B cell (primary cell): Measurements from ENCODE around the gene VSTM2A. TPM values are rescaled to one million over a fixed set of nuclear protein-coding genes. Genes with fewer than 3 reads are reported as not detected.

Experiments
- ATAC-seq: fragments of 200-7000 bp; cut with Tn5 transposase; one replicate; pipeline ENCODE4 v1.10.0; 2021; ENCODE audit warnings: low read depth, mild to moderate bottlenecking, moderate number of reproducible peaks, moderate library complexity
- CTCF ChIA-PET: fragments of 350-600 bp; sonication (Branson Sonifier 250); formaldehyde crosslinking; loops from one replicate; lab custom pipeline; 2021; ENCODE audit warnings: antibody characterized with exemption, inconsistent platforms; lab: Charles Lee
- POLR2A ChIA-PET: fragments of 350-600 bp; sonication (Branson Sonifier 250); formaldehyde crosslinking; loops from one replicate; lab custom pipeline; 2021; ENCODE audit warnings: antibody characterized with exemption; lab: Charles Lee
- DNase-seq: peaks from one replicate; pipeline ENCODE4 v3.0.0; 2013
- H2AFZ ChIP-seq: 2 replicates; pipeline ENCODE4 v1.6.1; 2012; ENCODE audit warnings: mild to moderate bottlenecking, low read depth, low read length; ENCODE audit not compliant: insufficient read depth, poor library complexity, severe bottlenecking
- H3K27ac ChIP-seq, 2 donors: 1 replicate in 1 of 2; 2 replicates in 1 of 2; pipeline ENCODE4 v1.5.1; 2012 to 2013; ENCODE audit warnings: low read length in 2 of 2, mild to moderate bottlenecking in 2 of 2, moderate library complexity in 1 of 2
- H3K27me3 ChIP-seq, 4 experiments: fragments of 200-600 bp in 1 of 4; sonication (generic) in 1 of 4; replicated peaks in 1 of 4; 1 replicate in 2 of 4; 2 replicates in 2 of 4; pipeline versions ENCODE4 v1.6.1 to v1.7.0; 2013 to 2016; ENCODE audit warnings: low read length in 3 of 4, mild to moderate bottlenecking in 2 of 4, mixed read lengths in 1 of 4, moderate library complexity in 1 of 4; ENCODE audit not compliant: insufficient read depth in 4 of 4, control insufficient read depth in 3 of 4; ENCODE audit errors: control extremely low read depth in 1 of 4
- H3K36me3 ChIP-seq, 2 experiments: replicated peaks in 1 of 2; 1 replicate in 1 of 2; 2 replicates in 1 of 2; pipeline versions ENCODE4 v1.6.1 to v1.7.1; 2013; ENCODE audit warnings: low read length in 1 of 2; ENCODE audit not compliant: insufficient read depth in 2 of 2, control insufficient read depth in 1 of 2; ENCODE audit errors: control extremely low read depth in 1 of 2, extremely low read depth in 1 of 2
- H3K4me1 ChIP-seq, 2 donors: fragments of 200-600 bp in 1 of 2; sonication (generic) in 1 of 2; 1 replicate in 1 of 2; 2 replicates in 1 of 2; pipeline versions ENCODE4 v1.5.1 to v1.6.1; 2013 to 2017; ENCODE audit warnings: low read length in 2 of 2; ENCODE audit not compliant: control insufficient read depth in 2 of 2, insufficient read depth in 2 of 2
- H3K4me2 ChIP-seq: replicated peaks from 2 replicates; pipeline ENCODE3; 2012; ENCODE audit warnings: mild to moderate bottlenecking, low read depth, low read length; ENCODE audit not compliant: poor library complexity, severe bottlenecking
- H3K4me3 ChIP-seq, 5 experiments: fragments of 200-600 bp in 1 of 5; sonication (generic) in 1 of 5; 1 replicate in 3 of 5; 2 replicates in 2 of 5; pipeline versions ENCODE4 v1.5.1 to v1.7.0; 2011 to 2016; ENCODE audit warnings: low read length in 4 of 5, mild to moderate bottlenecking in 4 of 5, low read depth in 2 of 5, control low read depth in 1 of 5, moderate library complexity in 1 of 5; ENCODE audit not compliant: insufficient read depth in 1 of 5; ENCODE audit errors: control extremely low read depth in 1 of 5, extremely low read depth in 1 of 5
- H3K79me2 ChIP-seq: fragments of 200-600 bp; sonication (generic); one replicate; pipeline ENCODE4 v1.6.0; 2016; ENCODE audit warnings: low read length; ENCODE audit not compliant: control insufficient read depth, insufficient read depth
- H3K9ac ChIP-seq: fragments of 200-600 bp; sonication (generic); 2 replicates; pipeline ENCODE4 v1.6.1; 2017; ENCODE audit warnings: mild to moderate bottlenecking, low read length, moderate library complexity
- H3K9me3 ChIP-seq, 3 donors: one replicate each; pipeline versions ENCODE4 v1.6.1 to v1.7.1; 2013; ENCODE audit warnings: low read length in 2 of 3; ENCODE audit not compliant: control insufficient read depth in 2 of 3, insufficient read depth in 1 of 3; ENCODE audit errors: control extremely low read depth in 1 of 3
- H4K20me1 ChIP-seq: 2 replicates; pipeline ENCODE4 v1.6.0; 2012; ENCODE audit warnings: mild to moderate bottlenecking, low read length; ENCODE audit not compliant: insufficient read depth, control insufficient read depth, poor library complexity, severe bottlenecking
- H3K27ac Mint-ChIP-seq: one replicate; pipeline ENCODE4 v1.8.0; 2021; ENCODE audit warnings: mixed read lengths
- H3K27me3 Mint-ChIP-seq: one replicate; pipeline ENCODE4 v1.8.0; 2021; ENCODE audit warnings: mixed read lengths
- H3K4me1 Mint-ChIP-seq: one replicate; pipeline ENCODE4 v1.8.0; 2021; ENCODE audit warnings: mixed read lengths
- H3K4me3 Mint-ChIP-seq: one replicate; pipeline ENCODE4 v1.8.0; 2021; ENCODE audit warnings: mixed read lengths
- H3K9me3 Mint-ChIP-seq: one replicate; pipeline ENCODE4 v1.8.0; 2022; ENCODE audit warnings: mixed read lengths; ENCODE audit not compliant: insufficient read depth
- CTCF ChIP-seq: fragments of 200-600 bp; IDR thresholded peaks from one replicate; pipeline ENCODE4 v1.8.0; 2022; ENCODE audit warnings: antibody characterized with exemption, mild to moderate bottlenecking
- EZH2 ChIP-seq: IDR thresholded peaks from 2 replicates; pipeline ENCODE4 v1.6.1; 2012; ENCODE audit warnings: borderline replicate concordance, low read depth, mild to moderate bottlenecking, moderate library complexity, low read length; ENCODE audit not compliant: insufficient read depth, poor library complexity, severe bottlenecking
- WGBS: methylation state at CpG from one replicate; pipeline ENCODE4 v1.1.5; 2013; ENCODE audit warnings: missing lambda C conversion rate; ENCODE audit not compliant: insufficient coverage; 5-methylcytosine and 5-hydroxymethylcytosine counted together
- intact Hi-C: fragments of 100-400 bp; cut with micrococcal nuclease; formaldehyde crosslinking; loops from one replicate; pipeline ENCODE4 v1.10.0; 2022
- polyA plus RNA-seq: library from polyadenylated mRNA; depleted of rRNA; stranded (reverse); fragments of >200 nt; gene quantifications from 2 replicates; pipeline ENCODE4 v1.2.3, GENCODE V29; 2012
- total RNA-seq, 2 donors: library from RNA; stranded (reverse); fragments of 120-200 nt in 1 of 2; gene quantifications; 1 replicate in 1 of 2; 2 replicates in 1 of 2; pipeline versions ENCODE4 v1.2.3 to v1.2.4, GENCODE V29; 2013 to 2022

Gene VSTM2A
- total and polyA plus RNA-seq, 2 donors (not counting 1 experiment from before 2014, with no cell fraction given): not detected

- Histone ChIP-seq H3K27ac (no peak overlapping the region), H3K79me2 (no peaks in the 10 kb centered on the region), H4K20me1 (no peaks in the 10 kb centered on the region), H3K4me3 (no peak overlapping the region), H3K4me2 (no peak overlapping the region), H3K9me3 (peaks cover 0 to 13% (median 0%) of the 10 kb centered on the region in 3 donors), H3K27me3 (peaks cover 0 to 30% (median 11%) of the 10 kb centered on the region in 4 experiments), H3K9ac (no peak overlapping the region), H3K36me3 (no peaks in the 10 kb centered on the region), H2AFZ (no peak overlapping the region), H3K4me1 (no peaks in the 10 kb centered on the region)
- no peak overlapping the region for H3K27ac Mint-ChIP-seq
- DNase-seq (no peak), ATAC-seq (no peak)
- 0% methylated on average over 3 of the region's 7 CpGs for WGBS
- H3K9me3 Mint-ChIP-seq: peaks cover 2% of the 10 kb centered on the region
- H3K4me3 Mint-ChIP-seq: no peak overlapping the region
- CTCF ChIA-PET: no interaction called here
- no peak for TF ChIP-seq CTCF
- TF ChIP-seq EZH2: no peak
- no peaks in the 10 kb centered on the region for H3K4me1 Mint-ChIP-seq
- POLR2A ChIA-PET: no interaction called here
- H3K27me3 Mint-ChIP-seq: peaks cover 31% of the 10 kb centered on the region
- intact Hi-C loops: no loop called here
These were observed 895 bp downstream of the VSTM2A start for GRCh38 chr7:54543051-54543488.

GRCh38 chr7:54544149-54544526 is 2.0 kb downstream of the VSTM2A start:
- POLR2A ChIA-PET: no interaction called here
- TF ChIP-seq EZH2: no peak
- TF ChIP-seq CTCF: no peak
- intact Hi-C loops: no loop called here
- WGBS: 13% methylated on average over 3 of the region's 3 CpGs
- Histone ChIP-seq H3K4me2 (no peak overlapping the region), H4K20me1 (no peaks in the 10 kb centered on the region), H3K36me3 (no peaks in the 10 kb centered on the region), H3K9me3 (peaks cover 0 to 13% (median 0%) of the 10 kb centered on the region in 3 donors), H3K4me3 (no peak overlapping the region), H3K79me2 (no peaks in the 10 kb centered on the region), H3K27me3 (peaks cover 0 to 30% (median 11%) of the 10 kb centered on the region in 4 experiments), H3K9ac (no peak overlapping the region), H3K4me1 (no peaks in the 10 kb centered on the region), H2AFZ (no peak overlapping the region), H3K27ac (no peak overlapping the region)
- H3K27me3 Mint-ChIP-seq: peaks cover 32% of the 10 kb centered on the region
- no peaks in the 10 kb centered on the region for H3K4me1 Mint-ChIP-seq
- ATAC-seq: no peak
- peaks cover 2% of the 10 kb centered on the region for H3K9me3 Mint-ChIP-seq
- no peak overlapping the region for H3K27ac Mint-ChIP-seq
- CTCF ChIA-PET: no interaction called here
- H3K4me3 Mint-ChIP-seq: no peak overlapping the region
- DNase-seq: no peak
